ENCODE data around the gene FBXO5.

FBXO5 gene

DNA sequence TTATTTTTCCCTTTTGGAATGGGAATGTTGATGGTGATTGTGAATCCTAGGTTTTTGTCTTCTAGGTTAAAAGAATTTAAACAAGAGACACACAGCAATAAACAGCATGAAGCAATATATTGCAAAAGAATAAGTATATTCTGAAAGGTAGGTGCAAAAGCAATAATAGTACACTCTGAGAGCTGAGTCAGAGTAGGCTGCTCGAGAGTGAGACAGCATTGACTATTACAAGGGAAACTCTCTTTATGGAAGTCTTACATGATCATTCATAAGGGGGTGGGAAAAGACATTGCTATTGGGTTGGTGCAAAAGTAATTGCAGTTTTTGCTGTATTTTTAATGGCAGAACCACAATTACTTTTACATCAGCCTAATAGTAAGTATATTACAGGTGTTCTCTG, 25.0 kb downstream of the FBXO5 start:
- DNase-seq (ENCODE audit: low spot score) = no peak
- TF ChIP-seq, protein P1, sequence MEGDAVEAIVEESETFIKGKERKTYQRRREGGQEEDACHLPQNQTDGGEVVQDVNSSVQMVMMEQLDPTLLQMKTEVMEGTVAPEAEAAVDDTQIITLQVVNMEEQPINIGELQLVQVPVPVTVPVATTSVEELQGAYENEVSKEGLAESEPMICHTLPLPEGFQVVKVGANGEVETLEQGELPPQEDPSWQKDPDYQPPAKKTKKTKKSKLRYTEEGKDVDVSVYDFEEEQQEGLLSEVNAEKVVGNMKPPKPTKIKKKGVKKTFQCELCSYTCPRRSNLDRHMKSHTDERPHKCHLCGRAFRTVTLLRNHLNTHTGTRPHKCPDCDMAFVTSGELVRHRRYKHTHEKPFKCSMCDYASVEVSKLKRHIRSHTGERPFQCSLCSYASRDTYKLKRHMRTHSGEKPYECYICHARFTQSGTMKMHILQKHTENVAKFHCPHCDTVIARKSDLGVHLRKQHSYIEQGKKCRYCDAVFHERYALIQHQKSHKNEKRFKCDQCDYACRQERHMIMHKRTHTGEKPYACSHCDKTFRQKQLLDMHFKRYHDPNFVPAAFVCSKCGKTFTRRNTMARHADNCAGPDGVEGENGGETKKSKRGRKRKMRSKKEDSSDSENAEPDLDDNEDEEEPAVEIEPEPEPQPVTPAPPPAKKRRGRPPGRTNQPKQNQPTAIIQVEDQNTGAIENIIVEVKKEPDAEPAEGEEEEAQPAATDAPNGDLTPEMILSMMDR (IDR thresholded peaks at IDR 0.05; ENCODE audit: borderline replicate concordance, control extremely low read depth, extremely low read depth, insufficient read depth, missing control alignments) = no peak
- in situ Hi-C loops (cut with MboI; ENCODE audit: low sequenced_read_pairs, unreplicated experiment) = loop anchor here (10.0 kb wide), 1 partner anchor 67 kb away; no protein-coding TSS in a partner anchor

GRCh38 chr6:152954443-152954842, 28.4 kb downstream of the FBXO5 start:
- TF ChIP-seq, protein P1 (IDR thresholded peaks at IDR 0.05; ENCODE audit: borderline replicate concordance, control extremely low read depth, extremely low read depth, insufficient read depth, missing control alignments) = peak; percentile 10
- in situ Hi-C loops (cut with MboI; ENCODE audit: low sequenced_read_pairs, unreplicated experiment) = loop anchor here (10.0 kb wide), 1 partner anchor 70 kb away; no protein-coding TSS in a partner anchor
- peak; percentile 32 for DNase-seq (ENCODE audit: low spot score)

GRCh38 chr6:152952866-152953509, 29.9 kb downstream of the FBXO5 start:
- TF ChIP-seq, protein P1 (IDR thresholded peaks at IDR 0.05; ENCODE audit: borderline replicate concordance, control extremely low read depth, extremely low read depth, insufficient read depth, missing control alignments) = peak; percentile 42
- DNase-seq (ENCODE audit: low spot score) = peak; percentile 43
- in situ Hi-C loops (cut with MboI; ENCODE audit: low sequenced_read_pairs, unreplicated experiment) = loop anchor here (10.0 kb wide), 1 partner anchor 72 kb away; no protein-coding TSS in a partner anchor

- in situ Hi-C loops (cut with MboI; ENCODE audit: low sequenced_read_pairs, unreplicated experiment) = loop anchor here (10.0 kb wide), 1 partner anchor 73 kb away; no protein-coding TSS in a partner anchor
- TF ChIP-seq, protein P1 (IDR thresholded peaks at IDR 0.05; ENCODE audit: borderline replicate concordance, control extremely low read depth, extremely low read depth, insufficient read depth, missing control alignments) = no peak
- DNase-seq (ENCODE audit: low spot score) = no peak
These were observed 30.8 kb downstream of the FBXO5 start for GRCh38 chr6:152952045-152952444.

- in situ Hi-C loops (cut with MboI; ENCODE audit: low sequenced_read_pairs, unreplicated experiment) = loop anchor here (10.0 kb wide), 1 partner anchor 75 kb away; no protein-coding TSS in a partner anchor
- DNase-seq (ENCODE audit: low spot score) = no peak
- TF ChIP-seq, protein P1 (IDR thresholded peaks at IDR 0.05; ENCODE audit: borderline replicate concordance, control extremely low read depth, extremely low read depth, insufficient read depth, missing control alignments) = no peak
These were observed 32.6 kb downstream of the FBXO5 start for GRCh38 chr6:152950240-152950639.

- peak; percentile 49 for DNase-seq (ENCODE audit: low spot score)
- TF ChIP-seq, protein P1 (IDR thresholded peaks at IDR 0.05; ENCODE audit: borderline replicate concordance, control extremely low read depth, extremely low read depth, insufficient read depth, missing control alignments) = peak; percentile 37
- in situ Hi-C loops (cut with MboI; ENCODE audit: low sequenced_read_pairs, unreplicated experiment) = no loop called here
These were observed 34.6 kb downstream of the FBXO5 start for GRCh38 chr6:152948150-152948768.

All from GM13976 (cell line).